Fibroblast of pulmonary artery (primary cell): ENCODE data around the gene TRAP1.
"Not testable (repeated sequence)": the region's sequence is repeated elsewhere in the genome, so short reads cannot be mapped to it uniquely, and the experiment has no call there.

ENCODE experiments used
- DNase-seq: peaks from one replicate; pipeline ENCODE4 v3.0.0-alpha.2; 2010; ENCODE audit warnings: low read depth
- H3K4me3 ChIP-seq: replicated peaks from 2 replicates; pipeline ENCODE4 v1.5.1; 2011; ENCODE audit warnings: low read depth, mild to moderate bottlenecking, control low read depth, low read length, moderate library complexity
- CTCF ChIP-seq: IDR thresholded peaks from 2 replicates; pipeline ENCODE4 v1.5.1; 2011; ENCODE audit warnings: mild to moderate bottlenecking, control low read depth, low read length, inconsistent platforms; ENCODE audit errors: missing control alignments

TRAP1 gene

DNA sequence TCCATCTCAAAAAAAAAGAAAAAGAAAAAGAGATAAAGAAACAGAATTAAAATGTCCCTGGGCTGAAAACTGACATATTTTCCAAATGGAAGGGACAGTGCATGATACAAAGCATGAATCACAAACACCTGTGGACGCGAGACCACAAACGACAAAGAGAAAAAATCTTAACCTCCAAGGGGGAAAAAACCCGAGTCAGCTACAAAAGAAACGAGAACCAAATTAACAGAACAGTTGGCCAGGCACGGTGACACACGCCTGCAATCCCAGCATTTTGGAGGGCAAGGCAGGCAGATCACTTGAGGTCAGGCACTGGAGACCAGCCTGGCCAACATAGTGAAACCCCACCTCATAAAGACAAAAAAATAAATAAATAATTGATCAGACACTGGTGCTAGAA, 1.9 kb downstream of the TRAP1 start:
- no peak for DNase-seq
- TF ChIP-seq CTCF: no peak

DNA sequence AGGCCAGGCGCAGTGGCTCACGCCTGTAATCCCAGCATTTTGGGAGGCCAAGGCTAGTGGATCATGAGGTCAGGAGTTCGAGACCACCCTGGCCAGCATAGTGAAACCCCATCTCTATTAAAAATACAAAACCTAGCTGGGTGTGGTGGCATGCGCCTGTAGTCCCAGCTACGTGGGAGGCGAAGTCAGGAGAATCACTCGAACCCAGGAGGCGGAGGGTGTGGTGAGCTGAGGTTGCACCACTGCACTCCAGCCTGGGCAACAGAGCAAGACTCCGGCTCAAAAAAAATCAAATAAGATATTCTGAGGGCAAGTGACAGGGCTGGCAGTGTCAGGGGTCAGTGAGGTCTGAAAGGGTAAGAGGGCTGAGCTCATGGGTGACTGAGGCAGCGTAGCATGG, 2.9 kb downstream of the TRAP1 start:
- H3K4me3 ChIP-seq, DNase-seq: not testable (repeated sequence)

More for the DNA sequence above, 1.9 kb downstream of the TRAP1 start:
- H3K4me3 ChIP-seq: no peak overlapping the region

GRCh38 chr16:3713587-3714242, 3.6 kb downstream of the TRAP1 start:
- no peak for TF ChIP-seq CTCF
- DNase-seq: no peak
- no peak overlapping the region for H3K4me3 ChIP-seq

DNA sequence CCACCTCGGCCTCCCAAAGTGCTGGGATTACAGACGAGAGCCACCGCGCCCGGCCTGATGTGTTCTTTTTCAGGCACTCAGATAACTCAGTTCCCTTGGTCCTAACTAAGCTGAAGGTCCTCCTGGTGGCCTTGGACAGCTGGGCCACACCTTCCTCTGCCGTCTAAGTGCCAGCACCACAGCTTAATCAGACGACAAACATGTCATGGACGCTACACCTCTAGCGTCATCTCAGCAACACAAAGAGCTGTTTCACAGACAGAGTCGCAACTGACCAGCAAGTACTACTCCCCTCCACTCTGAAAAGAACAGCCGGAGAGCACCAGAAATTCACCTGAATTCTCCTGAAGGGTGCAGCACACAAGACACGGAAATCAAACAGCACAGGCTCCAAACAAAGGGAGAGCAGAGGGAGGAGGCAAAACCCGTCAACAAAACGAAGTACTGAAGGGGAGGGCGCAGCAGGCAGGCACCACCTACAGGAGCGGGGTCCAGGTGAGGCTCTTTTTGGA, 4.4 kb downstream of the TRAP1 start:
- no peak for DNase-seq
- H3K4me3 ChIP-seq: no peak overlapping the region
- no peak for TF ChIP-seq CTCF

- no peak for DNase-seq
- no peak overlapping the region for H3K4me3 ChIP-seq
These were observed 10.9 kb downstream of the TRAP1 start for GRCh38 chr16:3706253-3707012.

DNA sequence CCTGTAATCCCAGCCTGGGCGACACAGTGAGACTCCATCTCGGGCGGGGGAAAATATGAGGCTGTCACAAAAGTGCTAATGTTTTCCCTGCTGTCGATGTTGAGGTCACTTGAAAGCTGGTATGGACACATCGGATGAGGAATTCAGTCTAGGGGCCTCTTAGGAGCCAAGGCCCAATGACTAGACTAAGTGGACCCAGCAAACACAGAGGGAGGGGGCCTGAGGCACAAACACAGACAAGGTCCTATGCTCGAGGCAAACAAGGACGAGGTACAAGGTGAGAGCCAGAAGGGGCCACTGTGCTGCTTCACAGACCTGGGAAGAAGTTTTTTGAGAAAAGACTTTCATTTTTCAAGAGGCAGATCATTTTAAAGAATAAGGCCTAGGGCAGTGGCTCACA, 15.2 kb downstream of the TRAP1 start:
- H3K4me3 ChIP-seq: no peak overlapping the region
- TF ChIP-seq CTCF: no peak

More at GRCh38 chr16:3706253-3707012, 10.9 kb downstream of the TRAP1 start:
- TF ChIP-seq CTCF: no peak

DNA sequence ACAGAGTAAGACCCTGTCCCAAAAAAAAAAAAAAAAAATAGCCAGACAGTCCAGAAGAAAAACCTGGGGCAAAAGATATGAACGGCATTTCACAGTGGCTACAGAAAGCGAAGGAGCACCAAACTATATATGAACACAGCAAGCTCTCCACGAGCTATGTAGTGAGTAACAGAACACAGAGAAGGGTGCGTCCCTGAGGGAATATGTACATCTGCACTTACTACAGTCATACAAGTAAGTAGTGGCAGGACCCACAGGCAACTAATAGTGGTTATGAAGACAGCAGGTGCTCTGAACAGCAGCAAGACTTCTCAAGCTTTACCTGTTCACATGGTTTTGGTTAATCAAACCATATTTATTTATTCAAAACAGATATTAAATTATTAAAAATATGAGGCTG, 15.8 kb downstream of the TRAP1 start:
- H3K4me3 ChIP-seq: no peak overlapping the region
- no peak for TF ChIP-seq CTCF
- no peak for DNase-seq

More for the DNA sequence above, 15.2 kb downstream of the TRAP1 start:
- DNase-seq: no peak
